Measurements from ENCODE around the gene STEAP1. TPM values are rescaled to one million over a fixed set of nuclear protein-coding genes. Genes with fewer than 3 reads are reported as not detected.

The STEAP1 gene
- 68.3 and 73.1 TPM in 2 replicates for total RNA-seq

GRCh38 chr7:90153943-90154771, at the start of gene STEAP1:
TSS of gene STEAP1 (plus strand) at chr7:90154469. CDS start at chr7:90159789, 5,320 bp downstream.

GRCh38 chr7:90211391-90212148, 57.3 kb downstream of the STEAP1 start, which contains the start of gene STEAP2:
TSS of gene STEAP2 (plus strand) at chr7:90211740. CDS start at chr7:90225083, 13,343 bp downstream.

Other genes with a start within 250 kb of the STEAP1 start
- gene STEAP2, start 57.3 kb downstream of the STEAP1 start, total RNA-seq: 18.0 and 22.3 TPM in 2 replicates
- 6.1 and 7.8 TPM in 2 replicates for gene CFAP69, start 90.7 kb downstream of the STEAP1 start, total RNA-seq
- gene FAM237B, start 166.8 kb downstream of the STEAP1 start, total RNA-seq: not detected in 2 replicates
- 10.0 and 14.4 TPM in 2 replicates for gene GTPBP10, start 192.2 kb downstream of the STEAP1 start, total RNA-seq
- 35.5 and 40.7 TPM in 2 replicates for gene CLDN12, start 249.0 kb downstream of the STEAP1 start, total RNA-seq